ENCODE measurements around the gene SZT2. TPM values are rescaled to one million over a fixed set of nuclear protein-coding genes. Genes with fewer than 3 reads are reported as not detected.
"Not testable (repeated sequence)": the region's sequence is repeated elsewhere in the genome, so short reads cannot be mapped to it uniquely, and the experiment has no call there.

SZT2 gene
- total and polyA plus RNA-seq, 4 experiments from 2014 or later = 0.69 to 153 (median 72.1) TPM

- intact Hi-C loops (cut with micrococcal nuclease) = not testable (repeated sequence)
- H3K36me3 Mint-ChIP-seq = peaks cover 29 to 32% of the 10 kb centered on the region in 2 donors
- POLR2A ChIA-PET (ENCODE audit: partially characterized antibody) = interaction anchor here (1.6 to 2.7 kb wide), 3 partner anchors 24 to 189 kb away, joined by 4 to 10 read pairs (median 10); partner anchors contain the start of genes MED8 and SZT2
Measured at GRCh38 chr1:43413426-43413825, 23.7 kb downstream of the SZT2 start.

GRCh38 chr1:43414634-43415223 lies 25.0 kb downstream of the SZT2 start:
- ChIA-PET POLR2A (ENCODE audit: partially characterized antibody) (interaction anchor here (0.8 to 2.7 kb wide), 6 partner anchors 11 to 191 kb away, joined by 3 to 10 read pairs (median 4); partner anchors contain the start of genes MED8 and SZT2), CTCF (ENCODE audit: partially characterized antibody) (interaction anchor here (0.6 to 6.9 kb wide), 22 partner anchors 8 to 502 kb away, joined by 3 to 218 read pairs (median 4); partner anchors contain the start of genes CDC20, HYI, MED8 and SZT2)
- Mint-ChIP-seq H3K4me1 (peaks cover 0 to 6% (median 5%) of the 10 kb centered on the region in 4 donors), H3K9me3 (no peaks in the 10 kb centered on the region), H3K36me3 (peaks cover 24 to 27% of the 10 kb centered on the region in 2 donors), H3K27me3 (no peaks in the 10 kb centered on the region), H3K4me3 (no peak overlapping the region), H3K27ac (peak overlapping the region in 4 of 7 donors; percentile 4 to 87 (median 68))
- Histone ChIP-seq H3K4me3 (ENCODE audit: low read length in 2 of 2) (no peak overlapping the region), H3K27ac (ENCODE audit: low read depth, low read length) (no peak overlapping the region), H3K27me3 (ENCODE audit: insufficient read depth, low read length) (no peaks in the 10 kb centered on the region), H3K9me3 (ENCODE audit: control insufficient read depth in 1 of 2, low read length in 2 of 2) (no peaks in the 10 kb centered on the region), H3K4me1 (ENCODE audit: insufficient read depth, low read length) (no peaks in the 10 kb centered on the region), H3K36me3 (ENCODE audit: insufficient read depth, low read length) (peaks cover 40% of the 10 kb centered on the region)
- DNase-seq = peak; percentile 58 to 68 (median 67)
- intact Hi-C loops (cut with micrococcal nuclease) = loop anchor here (2.0 kb wide), 1 partner anchor 502 kb away; no protein-coding TSS in a partner anchor

More at GRCh38 chr1:43413426-43413825, 23.7 kb downstream of the SZT2 start:
- peak overlapping the region in 3 of 7 donors; percentile 11 to 48 (median 39) for H3K27ac Mint-ChIP-seq
- not testable (repeated sequence) for H3K4me3 Mint-ChIP-seq; H3K9me3 ChIP-seq (ENCODE audit: control insufficient read depth in 1 of 2, low read length in 2 of 2); H3K4me1 ChIP-seq (ENCODE audit: insufficient read depth, low read length); H3K4me1 Mint-ChIP-seq; H3K4me3 ChIP-seq (ENCODE audit: low read length in 2 of 2); H3K9me3 Mint-ChIP-seq; H3K27ac ChIP-seq (ENCODE audit: low read depth, low read length); H3K27me3 ChIP-seq (ENCODE audit: insufficient read depth, low read length); DNase-seq; H3K27me3 Mint-ChIP-seq
- CTCF ChIA-PET (ENCODE audit: partially characterized antibody) = interaction anchor here (1.1 to 6.9 kb wide), 3 partner anchors 14 to 185 kb away, joined by 3 to 218 read pairs (median 7); no protein-coding TSS in a partner anchor
- peaks cover 37% of the 10 kb centered on the region for H3K36me3 ChIP-seq (ENCODE audit: insufficient read depth, low read length)

- Histone ChIP-seq H3K27ac (ENCODE audit: low read depth, low read length) (no peak overlapping the region), H3K9me3 (ENCODE audit: control insufficient read depth in 1 of 2, low read length in 2 of 2) (no peaks in the 10 kb centered on the region), H3K36me3 (ENCODE audit: insufficient read depth, low read length) (peaks cover 52% of the 10 kb centered on the region), H3K4me3 (ENCODE audit: low read length in 2 of 2) (no peak overlapping the region), H3K27me3 (ENCODE audit: insufficient read depth, low read length) (no peaks in the 10 kb centered on the region), H3K4me1 (ENCODE audit: insufficient read depth, low read length) (no peaks in the 10 kb centered on the region)
- intact Hi-C loops (cut with micrococcal nuclease) = loop anchor here (2.0 kb wide), 1 partner anchor 503 kb away; no protein-coding TSS in a partner anchor
- DNase-seq = no peak
- Mint-ChIP-seq H3K4me3 (no peak overlapping the region), H3K36me3 (peaks cover 25 to 30% of the 10 kb centered on the region in 2 donors), H3K27me3 (no peaks in the 10 kb centered on the region), H3K27ac (no peak overlapping the region), H3K4me1 (peaks cover 0 to 6% (median 5%) of the 10 kb centered on the region in 4 donors), H3K9me3 (no peaks in the 10 kb centered on the region)
- ChIA-PET CTCF (ENCODE audit: partially characterized antibody) (interaction anchor here (2.7 to 6.9 kb wide), 2 partner anchors 11 to 187 kb away, joined by 7 to 218 read pairs; no protein-coding TSS in a partner anchor), POLR2A (ENCODE audit: partially characterized antibody) (interaction anchor here (2.7 kb wide), 1 partner anchor 26 kb away, joined by 10 read pairs; the partner anchor contains the start of genes MED8 and SZT2)
Measured at GRCh38 chr1:43415901-43416300, 26.2 kb downstream of the SZT2 start.

- no peak overlapping the region for H3K27ac Mint-ChIP-seq
- ChIA-PET CTCF (ENCODE audit: partially characterized antibody) (interaction anchor here (1.3 to 1.5 kb wide), 2 partner anchors 189 to 192 kb away, joined by 3 to 5 read pairs; no protein-coding TSS in a partner anchor), POLR2A (ENCODE audit: partially characterized antibody) (no interaction called here)
- Histone ChIP-seq H3K27ac (ENCODE audit: low read depth, low read length) (no peak overlapping the region), H3K27me3 (ENCODE audit: insufficient read depth, low read length) (no peaks in the 10 kb centered on the region), H3K4me1 (ENCODE audit: insufficient read depth, low read length) (no peaks in the 10 kb centered on the region), H3K36me3 (ENCODE audit: insufficient read depth, low read length) (peaks cover 65% of the 10 kb centered on the region), H3K4me3 (ENCODE audit: low read length in 2 of 2) (no peak overlapping the region), H3K9me3 (ENCODE audit: control insufficient read depth in 1 of 2, low read length in 2 of 2) (no peaks in the 10 kb centered on the region)
- intact Hi-C loops (cut with micrococcal nuclease) = no loop called here
- H3K9me3 Mint-ChIP-seq = no peaks in the 10 kb centered on the region
- H3K27me3 Mint-ChIP-seq = no peaks in the 10 kb centered on the region
- no peak for DNase-seq
- peaks cover 36 to 50% of the 10 kb centered on the region in 2 donors for H3K36me3 Mint-ChIP-seq
- no peak overlapping the region for H3K4me3 Mint-ChIP-seq
- H3K4me1 Mint-ChIP-seq = peaks cover 0 to 7% (median 4%) of the 10 kb centered on the region in 4 donors
Measured at GRCh38 chr1:43418858-43419257, 29.2 kb downstream of the SZT2 start.

GRCh38 chr1:43419627-43420425 lies 30.1 kb downstream of the SZT2 start:
- DNase-seq = no peak
- Mint-ChIP-seq H3K9me3 (no peaks in the 10 kb centered on the region), H3K36me3 (peaks cover 41 to 56% of the 10 kb centered on the region in 2 donors), H3K27me3 (no peaks in the 10 kb centered on the region), H3K4me1 (peaks cover 0 to 6% (median under 1%) of the 10 kb centered on the region in 4 donors), H3K4me3 (no peak overlapping the region), H3K27ac (peak overlapping the region in 3 of 7 donors; percentile 22 to 47 (median 25))
- Histone ChIP-seq H3K36me3 (ENCODE audit: insufficient read depth, low read length) (peaks cover 74% of the 10 kb centered on the region), H3K27me3 (ENCODE audit: insufficient read depth, low read length) (no peaks in the 10 kb centered on the region), H3K27ac (ENCODE audit: low read depth, low read length) (no peak overlapping the region), H3K4me3 (ENCODE audit: low read length in 2 of 2) (no peak overlapping the region), H3K4me1 (ENCODE audit: insufficient read depth, low read length) (no peaks in the 10 kb centered on the region), H3K9me3 (ENCODE audit: control insufficient read depth in 1 of 2, low read length in 2 of 2) (no peaks in the 10 kb centered on the region)
- intact Hi-C loops (cut with micrococcal nuclease) = no loop called here
- ChIA-PET POLR2A (ENCODE audit: partially characterized antibody) (no interaction called here), CTCF (ENCODE audit: partially characterized antibody) (no interaction called here)

GRCh38 chr1:43420874-43421273 lies 31.2 kb downstream of the SZT2 start:
- peak overlapping the region in 1 of 7 donors; percentile 71 for H3K27ac Mint-ChIP-seq
- DNase-seq = no peak
- H3K4me3 ChIP-seq (ENCODE audit: low read length in 2 of 2) = no peak overlapping the region
- intact Hi-C loops (cut with micrococcal nuclease) = no loop called here
- ChIA-PET POLR2A (ENCODE audit: partially characterized antibody) (no interaction called here), CTCF (ENCODE audit: partially characterized antibody) (no interaction called here)
- no peak overlapping the region for H3K4me3 Mint-ChIP-seq
- peaks cover 43 to 63% of the 10 kb centered on the region in 2 donors for H3K36me3 Mint-ChIP-seq
- H3K27ac ChIP-seq (ENCODE audit: low read depth, low read length) = no peak overlapping the region
- H3K4me1 Mint-ChIP-seq = peaks cover 0 to 6% (median 0%) of the 10 kb centered on the region in 4 donors
- no peaks in the 10 kb centered on the region for H3K9me3 Mint-ChIP-seq
- peaks cover 81% of the 10 kb centered on the region for H3K36me3 ChIP-seq (ENCODE audit: insufficient read depth, low read length)
- no peaks in the 10 kb centered on the region for H3K4me1 ChIP-seq (ENCODE audit: insufficient read depth, low read length)
- no peaks in the 10 kb centered on the region for H3K27me3 Mint-ChIP-seq
- H3K9me3 ChIP-seq (ENCODE audit: control insufficient read depth in 1 of 2, low read length in 2 of 2) = no peaks in the 10 kb centered on the region
- no peaks in the 10 kb centered on the region for H3K27me3 ChIP-seq (ENCODE audit: insufficient read depth, low read length)

- Histone ChIP-seq H3K27me3 (ENCODE audit: insufficient read depth, low read length) (no peaks in the 10 kb centered on the region), H3K9me3 (ENCODE audit: control insufficient read depth in 1 of 2, low read length in 2 of 2) (no peaks in the 10 kb centered on the region), H3K4me1 (ENCODE audit: insufficient read depth, low read length) (no peaks in the 10 kb centered on the region), H3K36me3 (ENCODE audit: insufficient read depth, low read length) (peaks cover 81% of the 10 kb centered on the region), H3K27ac (ENCODE audit: low read depth, low read length) (no peak overlapping the region), H3K4me3 (ENCODE audit: low read length in 2 of 2) (no peak overlapping the region)
- ChIA-PET CTCF (ENCODE audit: partially characterized antibody) (no interaction called here), POLR2A (ENCODE audit: partially characterized antibody) (interaction anchor here (0.6 kb wide), 1 partner anchor 8 kb away, joined by 3 read pairs; no protein-coding TSS in a partner anchor)
- Mint-ChIP-seq H3K27ac (peak overlapping the region in 2 of 7 donors; percentile 4 to 71), H3K4me1 (peaks cover 0 to 6% (median 0%) of the 10 kb centered on the region in 4 donors), H3K9me3 (no peaks in the 10 kb centered on the region), H3K36me3 (peaks cover 43 to 67% of the 10 kb centered on the region in 2 donors), H3K4me3 (no peak overlapping the region), H3K27me3 (no peaks in the 10 kb centered on the region)
- DNase-seq = no peak
- intact Hi-C loops (cut with micrococcal nuclease) = no loop called here
Measured at GRCh38 chr1:43421396-43421795, 31.7 kb downstream of the SZT2 start.

Measured in CD4-positive, alpha-beta memory T cell (primary cell).